ENCODE results near the gene GNA12.

- TF ChIP-seq, protein P1, sequence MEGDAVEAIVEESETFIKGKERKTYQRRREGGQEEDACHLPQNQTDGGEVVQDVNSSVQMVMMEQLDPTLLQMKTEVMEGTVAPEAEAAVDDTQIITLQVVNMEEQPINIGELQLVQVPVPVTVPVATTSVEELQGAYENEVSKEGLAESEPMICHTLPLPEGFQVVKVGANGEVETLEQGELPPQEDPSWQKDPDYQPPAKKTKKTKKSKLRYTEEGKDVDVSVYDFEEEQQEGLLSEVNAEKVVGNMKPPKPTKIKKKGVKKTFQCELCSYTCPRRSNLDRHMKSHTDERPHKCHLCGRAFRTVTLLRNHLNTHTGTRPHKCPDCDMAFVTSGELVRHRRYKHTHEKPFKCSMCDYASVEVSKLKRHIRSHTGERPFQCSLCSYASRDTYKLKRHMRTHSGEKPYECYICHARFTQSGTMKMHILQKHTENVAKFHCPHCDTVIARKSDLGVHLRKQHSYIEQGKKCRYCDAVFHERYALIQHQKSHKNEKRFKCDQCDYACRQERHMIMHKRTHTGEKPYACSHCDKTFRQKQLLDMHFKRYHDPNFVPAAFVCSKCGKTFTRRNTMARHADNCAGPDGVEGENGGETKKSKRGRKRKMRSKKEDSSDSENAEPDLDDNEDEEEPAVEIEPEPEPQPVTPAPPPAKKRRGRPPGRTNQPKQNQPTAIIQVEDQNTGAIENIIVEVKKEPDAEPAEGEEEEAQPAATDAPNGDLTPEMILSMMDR (IDR thresholded peaks at IDR 0.05): no peak
- TF ChIP-seq POLR2A (IDR thresholded peaks at IDR 0.05): no peak
Observed at GRCh38 chr7:2698581-2699288, 145.4 kb downstream of the GNA12 start.

All from lower leg skin (tissue), 3 donors.